ENCODE measurements around the gene NOS3.
A peak's percentile ranks its signal among the peaks of the same experiment; 100 is the strongest.

NOS3 gene

DNA sequence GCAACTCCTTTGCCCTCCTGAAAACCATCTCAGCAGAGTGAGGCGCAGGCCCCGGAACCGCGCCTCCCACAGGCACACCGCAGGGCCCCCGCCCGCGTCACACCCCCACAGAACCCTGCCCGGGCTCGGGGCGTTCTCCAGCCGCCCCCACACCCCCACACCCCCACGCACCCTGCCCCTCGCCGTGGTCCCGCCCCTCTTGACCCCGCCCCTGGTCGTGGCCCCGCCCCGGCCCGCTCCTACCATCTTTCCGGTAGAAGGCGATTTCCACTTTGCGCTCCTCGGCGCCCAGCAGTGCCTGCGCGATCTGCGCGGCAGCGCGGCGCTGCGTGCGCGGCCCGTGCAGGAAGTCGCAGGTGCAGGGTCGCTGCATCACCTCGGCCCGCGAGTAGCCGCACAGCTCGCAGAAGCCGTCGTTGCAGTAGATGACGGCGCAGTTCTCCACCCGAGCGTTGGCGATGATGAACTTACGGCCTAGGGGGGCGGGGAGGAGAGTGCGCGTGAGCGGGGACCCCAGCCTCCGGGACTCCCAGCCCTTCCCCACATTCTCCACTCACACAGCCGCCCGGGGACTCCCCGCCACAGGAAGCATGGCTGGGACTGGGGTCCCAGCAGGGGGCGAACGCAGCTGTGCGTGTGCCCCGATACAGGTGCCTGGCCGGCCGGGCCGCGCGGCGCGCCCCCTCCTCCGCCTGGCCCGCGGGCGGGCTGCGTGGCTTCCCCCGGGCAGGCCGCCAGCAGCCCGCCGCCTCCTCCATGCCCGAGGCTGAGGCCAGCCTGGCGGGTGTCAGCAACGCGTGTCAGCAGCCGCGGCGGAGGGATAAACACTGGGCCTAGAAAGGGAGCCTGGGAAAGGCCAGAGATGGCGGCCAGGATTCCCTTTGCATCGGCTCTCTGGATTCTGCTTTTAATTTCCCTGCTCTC is 16.1 kb upstream of the NOS3 start (continued):
- no peak for TF ChIP-seq ZNF311 (tag by site-specific recombination; IDR thresholded peaks at IDR 0.05; ENCODE audit: borderline replicate concordance)
- no peak for TF ChIP-seq ZNF658 (tag by site-specific recombination; IDR thresholded peaks at IDR 0.05)
- peak; percentile 31 for TF ChIP-seq SP3 (tag by site-specific recombination; IDR thresholded peaks at IDR 0.05)
- TF ChIP-seq ZNF121 (tag by site-specific recombination; IDR thresholded peaks at IDR 0.05) = no peak
- TF ChIP-seq, protein P1, sequence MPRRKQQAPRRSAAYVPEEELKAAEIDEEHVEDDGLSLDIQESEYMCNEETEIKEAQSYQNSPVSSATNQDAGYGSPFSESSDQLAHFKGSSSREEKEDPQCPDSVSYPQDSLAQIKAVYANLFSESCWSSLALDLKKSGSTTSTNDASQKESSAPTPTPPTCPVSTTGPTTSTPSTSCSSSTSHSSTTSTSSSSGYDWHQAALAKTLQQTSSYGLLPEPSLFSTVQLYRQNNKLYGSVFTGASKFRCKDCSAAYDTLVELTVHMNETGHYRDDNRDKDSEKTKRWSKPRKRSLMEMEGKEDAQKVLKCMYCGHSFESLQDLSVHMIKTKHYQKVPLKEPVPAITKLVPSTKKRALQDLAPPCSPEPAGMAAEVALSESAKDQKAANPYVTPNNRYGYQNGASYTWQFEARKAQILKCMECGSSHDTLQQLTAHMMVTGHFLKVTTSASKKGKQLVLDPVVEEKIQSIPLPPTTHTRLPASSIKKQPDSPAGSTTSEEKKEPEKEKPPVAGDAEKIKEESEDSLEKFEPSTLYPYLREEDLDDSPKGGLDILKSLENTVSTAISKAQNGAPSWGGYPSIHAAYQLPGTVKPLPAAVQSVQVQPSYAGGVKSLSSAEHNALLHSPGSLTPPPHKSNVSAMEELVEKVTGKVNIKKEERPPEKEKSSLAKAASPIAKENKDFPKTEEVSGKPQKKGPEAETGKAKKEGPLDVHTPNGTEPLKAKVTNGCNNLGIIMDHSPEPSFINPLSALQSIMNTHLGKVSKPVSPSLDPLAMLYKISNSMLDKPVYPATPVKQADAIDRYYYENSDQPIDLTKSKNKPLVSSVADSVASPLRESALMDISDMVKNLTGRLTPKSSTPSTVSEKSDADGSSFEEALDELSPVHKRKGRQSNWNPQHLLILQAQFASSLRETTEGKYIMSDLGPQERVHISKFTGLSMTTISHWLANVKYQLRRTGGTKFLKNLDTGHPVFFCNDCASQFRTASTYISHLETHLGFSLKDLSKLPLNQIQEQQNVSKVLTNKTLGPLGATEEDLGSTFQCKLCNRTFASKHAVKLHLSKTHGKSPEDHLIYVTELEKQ (tag by site-specific recombination; IDR thresholded peaks at IDR 0.05; ENCODE audit: borderline replicate concordance) = no peak
- no peak for TF ChIP-seq ZNF837 (tag by site-specific recombination; IDR thresholded peaks at IDR 0.05)
- TF ChIP-seq, protein P2, sequence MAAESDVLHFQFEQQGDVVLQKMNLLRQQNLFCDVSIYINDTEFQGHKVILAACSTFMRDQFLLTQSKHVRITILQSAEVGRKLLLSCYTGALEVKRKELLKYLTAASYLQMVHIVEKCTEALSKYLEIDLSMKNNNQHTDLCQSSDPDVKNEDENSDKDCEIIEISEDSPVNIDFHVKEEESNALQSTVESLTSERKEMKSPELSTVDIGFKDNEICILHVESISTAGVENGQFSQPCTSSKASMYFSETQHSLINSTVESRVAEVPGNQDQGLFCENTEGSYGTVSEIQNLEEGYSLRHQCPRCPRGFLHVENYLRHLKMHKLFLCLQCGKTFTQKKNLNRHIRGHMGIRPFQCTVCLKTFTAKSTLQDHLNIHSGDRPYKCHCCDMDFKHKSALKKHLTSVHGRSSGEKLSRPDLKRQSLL (tag by site-specific recombination; IDR thresholded peaks at IDR 0.05) = no peak
- peak; percentile 85 for TF ChIP-seq ZBTB20 (tag by site-specific recombination; IDR thresholded peaks at IDR 0.05)
- no peak for TF ChIP-seq ZNF146 (tag by site-specific recombination; IDR thresholded peaks at IDR 0.05)
- TF ChIP-seq, protein P3, sequence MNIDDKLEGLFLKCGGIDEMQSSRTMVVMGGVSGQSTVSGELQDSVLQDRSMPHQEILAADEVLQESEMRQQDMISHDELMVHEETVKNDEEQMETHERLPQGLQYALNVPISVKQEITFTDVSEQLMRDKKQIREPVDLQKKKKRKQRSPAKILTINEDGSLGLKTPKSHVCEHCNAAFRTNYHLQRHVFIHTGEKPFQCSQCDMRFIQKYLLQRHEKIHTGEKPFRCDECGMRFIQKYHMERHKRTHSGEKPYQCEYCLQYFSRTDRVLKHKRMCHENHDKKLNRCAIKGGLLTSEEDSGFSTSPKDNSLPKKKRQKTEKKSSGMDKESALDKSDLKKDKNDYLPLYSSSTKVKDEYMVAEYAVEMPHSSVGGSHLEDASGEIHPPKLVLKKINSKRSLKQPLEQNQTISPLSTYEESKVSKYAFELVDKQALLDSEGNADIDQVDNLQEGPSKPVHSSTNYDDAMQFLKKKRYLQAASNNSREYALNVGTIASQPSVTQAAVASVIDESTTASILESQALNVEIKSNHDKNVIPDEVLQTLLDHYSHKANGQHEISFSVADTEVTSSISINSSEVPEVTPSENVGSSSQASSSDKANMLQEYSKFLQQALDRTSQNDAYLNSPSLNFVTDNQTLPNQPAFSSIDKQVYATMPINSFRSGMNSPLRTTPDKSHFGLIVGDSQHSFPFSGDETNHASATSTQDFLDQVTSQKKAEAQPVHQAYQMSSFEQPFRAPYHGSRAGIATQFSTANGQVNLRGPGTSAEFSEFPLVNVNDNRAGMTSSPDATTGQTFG (tag by site-specific recombination; IDR thresholded peaks at IDR 0.05; ENCODE audit: borderline replicate concordance) = no peak
- no peak for TF ChIP-seq ZNF175 (tag by site-specific recombination; IDR thresholded peaks at IDR 0.05)
- TF ChIP-seq ZNF202 (tag by site-specific recombination; IDR thresholded peaks at IDR 0.05; ENCODE audit: borderline replicate concordance) = no peak
- TF ChIP-seq ZBTB21 (tag by site-specific recombination; IDR thresholded peaks at IDR 0.05) = no peak
- TF ChIP-seq ZNF785 (tag by site-specific recombination; IDR thresholded peaks at IDR 0.05) = 0 out of 2 replicates have a peak, but pooled peaks have one; percentile 63
- TF ChIP-seq, protein P4, sequence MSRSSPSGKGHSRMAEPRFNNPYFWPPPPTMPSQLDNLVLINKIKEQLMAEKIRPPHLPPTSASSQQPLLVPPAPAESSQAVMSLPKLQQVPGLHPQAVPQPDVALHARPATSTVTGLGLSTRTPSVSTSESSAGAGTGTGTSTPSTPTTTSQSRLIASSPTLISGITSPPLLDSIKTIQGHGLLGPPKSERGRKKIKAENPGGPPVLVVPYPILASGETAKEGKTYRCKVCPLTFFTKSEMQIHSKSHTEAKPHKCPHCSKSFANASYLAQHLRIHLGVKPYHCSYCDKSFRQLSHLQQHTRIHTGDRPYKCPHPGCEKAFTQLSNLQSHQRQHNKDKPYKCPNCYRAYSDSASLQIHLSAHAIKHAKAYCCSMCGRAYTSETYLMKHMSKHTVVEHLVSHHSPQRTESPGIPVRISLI (tag by site-specific recombination; IDR thresholded peaks at IDR 0.05) = no peak
- TF ChIP-seq, protein P5, sequence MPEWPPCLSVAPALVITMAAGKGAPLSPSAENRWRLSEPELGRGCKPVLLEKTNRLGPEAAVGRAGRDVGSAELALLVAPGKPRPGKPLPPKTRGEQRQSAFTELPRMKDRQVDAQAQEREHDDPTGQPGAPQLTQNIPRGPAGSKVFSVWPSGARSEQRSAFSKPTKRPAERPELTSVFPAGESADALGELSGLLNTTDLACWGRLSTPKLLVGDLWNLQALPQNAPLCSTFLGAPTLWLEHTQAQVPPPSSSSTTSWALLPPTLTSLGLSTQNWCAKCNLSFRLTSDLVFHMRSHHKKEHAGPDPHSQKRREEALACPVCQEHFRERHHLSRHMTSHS (tag by site-specific recombination; IDR thresholded peaks at IDR 0.05) = no peak
- peak; percentile 61; the same call in 1 of the 2 replicates for TF ChIP-seq ZNF777 (tag by site-specific recombination; IDR thresholded peaks at IDR 0.05; ENCODE audit: borderline replicate concordance)
- TF ChIP-seq, protein P6, sequence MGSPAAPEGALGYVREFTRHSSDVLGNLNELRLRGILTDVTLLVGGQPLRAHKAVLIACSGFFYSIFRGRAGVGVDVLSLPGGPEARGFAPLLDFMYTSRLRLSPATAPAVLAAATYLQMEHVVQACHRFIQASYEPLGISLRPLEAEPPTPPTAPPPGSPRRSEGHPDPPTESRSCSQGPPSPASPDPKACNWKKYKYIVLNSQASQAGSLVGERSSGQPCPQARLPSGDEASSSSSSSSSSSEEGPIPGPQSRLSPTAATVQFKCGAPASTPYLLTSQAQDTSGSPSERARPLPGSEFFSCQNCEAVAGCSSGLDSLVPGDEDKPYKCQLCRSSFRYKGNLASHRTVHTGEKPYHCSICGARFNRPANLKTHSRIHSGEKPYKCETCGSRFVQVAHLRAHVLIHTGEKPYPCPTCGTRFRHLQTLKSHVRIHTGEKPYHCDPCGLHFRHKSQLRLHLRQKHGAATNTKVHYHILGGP (tag by site-specific recombination; IDR thresholded peaks at IDR 0.05) = no peak
- 0 out of 2 replicates have a peak, but pooled peaks have one; percentile 27 for TF ChIP-seq WT1 (tag by site-specific recombination; IDR thresholded peaks at IDR 0.05)
- TF ChIP-seq ZNF585B (tag by site-specific recombination; IDR thresholded peaks at IDR 0.05) = no peak
- TF ChIP-seq ZNF830 (tag by site-specific recombination; IDR thresholded peaks at IDR 0.05; ENCODE audit: low read depth) = no peak
- TF ChIP-seq ZNF426 (tag by site-specific recombination; IDR thresholded peaks at IDR 0.05) = no peak
- no peak; the same call in 1 of the 2 replicates for TF ChIP-seq ZNF10 (tag by site-specific recombination; IDR thresholded peaks at IDR 0.05)
- TF ChIP-seq, protein P7, sequence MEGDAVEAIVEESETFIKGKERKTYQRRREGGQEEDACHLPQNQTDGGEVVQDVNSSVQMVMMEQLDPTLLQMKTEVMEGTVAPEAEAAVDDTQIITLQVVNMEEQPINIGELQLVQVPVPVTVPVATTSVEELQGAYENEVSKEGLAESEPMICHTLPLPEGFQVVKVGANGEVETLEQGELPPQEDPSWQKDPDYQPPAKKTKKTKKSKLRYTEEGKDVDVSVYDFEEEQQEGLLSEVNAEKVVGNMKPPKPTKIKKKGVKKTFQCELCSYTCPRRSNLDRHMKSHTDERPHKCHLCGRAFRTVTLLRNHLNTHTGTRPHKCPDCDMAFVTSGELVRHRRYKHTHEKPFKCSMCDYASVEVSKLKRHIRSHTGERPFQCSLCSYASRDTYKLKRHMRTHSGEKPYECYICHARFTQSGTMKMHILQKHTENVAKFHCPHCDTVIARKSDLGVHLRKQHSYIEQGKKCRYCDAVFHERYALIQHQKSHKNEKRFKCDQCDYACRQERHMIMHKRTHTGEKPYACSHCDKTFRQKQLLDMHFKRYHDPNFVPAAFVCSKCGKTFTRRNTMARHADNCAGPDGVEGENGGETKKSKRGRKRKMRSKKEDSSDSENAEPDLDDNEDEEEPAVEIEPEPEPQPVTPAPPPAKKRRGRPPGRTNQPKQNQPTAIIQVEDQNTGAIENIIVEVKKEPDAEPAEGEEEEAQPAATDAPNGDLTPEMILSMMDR (tag by site-specific recombination; IDR thresholded peaks at IDR 0.05) = peak; percentile 80
- peak; percentile 32; the same call in 1 of the 2 replicates for TF ChIP-seq GLI4 (tag by site-specific recombination; IDR thresholded peaks at IDR 0.05)
- no peak for TF ChIP-seq TCF7L2 (IDR thresholded peaks at IDR 0.05; ENCODE audit: borderline replicate concordance, low read depth, low read length)
- no peak for TF ChIP-seq ZNF791 (tag by site-specific recombination; IDR thresholded peaks at IDR 0.05)

All from HEK293 (cell line).